GM19240 (cell line): ENCODE results near the gene HSPB9.

Experiments
- DNase-seq: peaks from one replicate; pipeline ENCODE4 v3.0.0; 2011; ENCODE audit warnings: low spot score; ENCODE audit not compliant: insufficient read length

The HSPB9 gene, protein sequence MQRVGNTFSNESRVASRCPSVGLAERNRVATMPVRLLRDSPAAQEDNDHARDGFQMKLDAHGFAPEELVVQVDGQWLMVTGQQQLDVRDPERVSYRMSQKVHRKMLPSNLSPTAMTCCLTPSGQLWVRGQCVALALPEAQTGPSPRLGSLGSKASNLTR

DNA sequence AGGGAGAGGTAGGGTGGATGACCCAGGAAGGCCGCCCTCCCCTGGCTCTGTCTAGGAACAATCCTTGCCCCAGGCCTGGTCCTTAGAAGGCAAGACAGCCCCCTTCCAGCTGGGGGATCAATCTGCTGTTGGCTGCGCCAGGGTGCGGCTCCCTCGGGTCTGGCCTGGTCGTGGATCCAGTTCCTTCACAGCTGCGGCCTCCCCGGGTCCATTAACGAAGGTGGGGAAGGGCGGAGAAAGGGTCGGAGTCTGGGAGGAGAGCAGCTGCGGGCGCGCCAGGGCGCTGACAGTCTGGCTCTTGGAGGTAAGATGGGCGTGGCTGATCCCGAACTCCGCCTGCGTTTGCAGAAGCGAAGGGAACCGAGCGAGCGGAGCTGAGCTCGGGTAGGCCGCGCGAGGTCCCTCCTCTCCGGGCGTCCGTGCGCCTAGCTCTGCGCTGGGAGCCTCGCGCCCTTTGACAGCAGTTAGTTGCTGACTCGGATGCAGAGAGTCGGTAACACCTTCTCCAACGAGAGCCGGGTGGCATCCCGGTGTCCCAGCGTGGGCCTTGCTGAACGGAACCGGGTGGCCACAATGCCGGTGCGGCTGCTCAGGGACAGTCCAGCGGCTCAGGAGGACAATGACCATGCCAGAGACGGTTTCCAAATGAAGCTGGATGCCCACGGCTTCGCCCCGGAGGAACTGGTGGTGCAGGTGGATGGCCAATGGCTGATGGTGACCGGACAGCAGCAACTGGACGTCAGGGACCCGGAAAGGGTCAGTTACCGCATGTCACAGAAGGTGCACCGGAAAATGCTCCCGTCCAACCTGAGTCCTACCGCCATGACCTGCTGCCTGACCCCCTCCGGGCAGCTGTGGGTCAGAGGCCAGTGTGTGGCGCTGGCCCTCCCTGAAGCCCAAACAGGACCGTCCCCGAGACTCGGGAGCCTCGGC is at the start of gene HSPB9:
TSS of gene HSPB9 (plus strand) at position 434 of the 933 bp plus-strand sequence. CDS start at position 481, 47 bp downstream.
- no peak for DNase-seq

DNA sequence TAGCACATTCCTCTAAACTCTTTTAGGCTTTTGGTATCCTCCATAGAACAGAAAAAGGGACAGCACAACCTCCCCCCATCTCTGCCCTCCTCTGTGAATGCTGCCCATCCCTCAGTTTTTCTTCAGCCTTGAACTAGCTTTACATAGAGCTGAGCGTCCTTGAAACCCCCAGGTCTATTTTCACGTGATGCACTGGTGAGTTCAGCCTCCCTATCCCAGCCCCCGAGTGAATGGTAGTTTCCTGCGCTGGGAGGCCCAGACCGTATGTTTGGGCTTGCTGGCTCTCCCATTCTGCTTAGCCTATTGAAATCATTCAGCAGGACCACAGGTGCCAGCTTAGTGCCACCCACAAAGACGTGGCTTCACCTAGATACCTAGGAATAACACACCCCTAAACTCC is 46.8 kb upstream of the HSPB9 start:
- no peak for DNase-seq

DNA sequence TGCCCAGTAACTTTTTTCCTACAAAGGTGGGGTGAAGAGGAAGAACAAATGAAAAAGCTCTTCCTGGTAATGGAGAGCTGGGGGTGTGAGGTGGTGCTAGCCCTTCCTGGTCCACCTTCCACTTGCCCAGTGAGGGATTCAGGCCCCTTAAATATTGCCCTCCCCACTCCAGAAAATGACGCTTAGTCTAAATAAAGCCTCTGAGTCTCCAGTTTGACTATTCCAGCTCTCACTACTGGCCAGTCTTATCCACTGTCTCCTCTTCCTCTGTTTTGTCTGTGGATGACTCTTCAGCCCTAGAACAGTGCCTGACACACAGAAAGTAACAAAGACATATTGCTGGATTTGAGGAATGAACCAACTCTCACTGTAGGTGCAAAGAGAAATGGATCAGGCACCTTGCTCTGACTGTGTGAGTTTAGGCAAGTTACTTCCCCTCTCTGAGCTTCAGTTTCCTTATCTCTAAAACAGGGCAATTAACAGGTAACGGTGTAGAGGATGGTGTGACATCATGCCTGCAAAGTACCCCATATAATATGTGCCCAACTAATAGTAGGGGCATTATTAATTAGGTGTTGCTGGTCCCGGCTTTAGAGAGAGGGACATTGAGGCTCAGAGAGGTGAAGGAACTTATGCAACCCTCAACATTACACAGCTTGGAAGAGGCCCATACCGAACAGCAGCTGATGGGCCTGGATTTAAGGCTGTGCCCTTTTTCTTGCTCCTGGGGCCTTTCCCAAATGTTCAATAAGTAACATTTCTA is 45.6 kb upstream of the HSPB9 start:
- no peak for DNase-seq

DNA sequence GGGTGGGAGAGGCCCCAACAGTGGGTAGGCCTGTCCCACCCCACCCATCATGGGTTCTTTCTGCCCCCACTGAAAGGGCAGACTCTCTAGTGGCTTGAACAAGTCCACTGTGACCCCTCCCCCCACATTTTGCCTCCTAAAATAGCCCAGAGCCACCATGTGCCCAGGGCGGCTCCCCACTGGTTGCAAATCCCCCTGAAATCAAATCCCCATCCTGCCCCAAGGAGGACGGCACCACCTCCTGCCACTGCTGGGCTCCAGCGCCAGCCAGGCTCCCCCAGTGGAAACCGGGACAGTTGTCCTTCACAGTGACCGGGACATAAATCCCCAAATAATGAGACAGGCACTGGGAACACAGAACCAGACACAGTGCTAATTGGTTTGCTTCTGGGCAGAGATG is 44.8 kb upstream of the HSPB9 start:
- DNase-seq: no peak

DNA sequence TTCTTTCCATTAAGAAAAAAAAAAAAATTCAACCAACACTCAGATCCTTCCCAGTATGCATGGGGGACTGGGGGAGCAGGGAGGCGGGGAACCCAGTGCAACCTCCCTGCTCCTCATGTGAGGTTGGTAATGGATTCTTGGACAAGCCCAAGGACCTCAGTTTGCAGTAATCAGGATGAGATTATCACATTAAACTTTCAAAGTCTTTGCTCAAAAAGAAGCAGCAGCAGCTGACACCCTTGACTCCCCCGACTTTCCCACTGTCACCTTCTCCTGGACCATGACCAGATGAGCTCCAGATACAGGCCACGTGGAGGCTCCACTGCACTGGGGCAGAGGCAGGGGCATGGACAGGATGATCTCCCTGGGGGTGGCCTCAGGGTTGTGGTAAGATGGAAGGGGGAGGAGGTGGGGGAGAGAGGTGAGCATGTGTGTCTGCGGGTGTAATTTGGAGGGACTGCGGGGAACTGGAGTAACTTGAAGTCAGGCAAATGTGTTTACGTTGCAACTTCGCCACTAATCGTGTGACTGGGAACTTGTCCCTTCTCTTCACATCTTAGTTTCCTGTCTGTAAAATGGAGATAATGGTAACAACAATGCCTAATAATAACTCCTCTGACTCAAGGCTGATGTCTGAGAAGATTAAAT is 44.1 kb upstream of the HSPB9 start:
- no peak for DNase-seq

DNA sequence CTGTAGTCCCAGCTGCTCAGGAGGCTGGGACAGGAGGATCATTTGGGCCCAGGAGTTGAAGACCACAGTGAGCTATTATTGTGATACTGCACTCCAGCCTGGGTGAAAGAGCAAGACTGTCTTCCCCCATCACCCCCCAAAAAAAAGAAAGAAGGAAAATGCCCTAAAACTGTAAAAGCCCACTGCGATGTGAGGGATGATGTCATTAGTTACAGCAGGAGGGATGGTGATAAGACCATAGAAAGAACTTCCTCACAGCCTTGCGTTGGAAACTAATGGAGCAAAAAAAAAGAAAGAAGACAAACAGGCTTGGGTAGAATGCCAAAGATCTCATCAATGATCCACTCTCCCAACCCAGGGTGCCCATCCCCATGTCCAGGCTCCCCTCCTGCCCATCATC is 43.1 kb upstream of the HSPB9 start:
- DNase-seq: no peak

DNA sequence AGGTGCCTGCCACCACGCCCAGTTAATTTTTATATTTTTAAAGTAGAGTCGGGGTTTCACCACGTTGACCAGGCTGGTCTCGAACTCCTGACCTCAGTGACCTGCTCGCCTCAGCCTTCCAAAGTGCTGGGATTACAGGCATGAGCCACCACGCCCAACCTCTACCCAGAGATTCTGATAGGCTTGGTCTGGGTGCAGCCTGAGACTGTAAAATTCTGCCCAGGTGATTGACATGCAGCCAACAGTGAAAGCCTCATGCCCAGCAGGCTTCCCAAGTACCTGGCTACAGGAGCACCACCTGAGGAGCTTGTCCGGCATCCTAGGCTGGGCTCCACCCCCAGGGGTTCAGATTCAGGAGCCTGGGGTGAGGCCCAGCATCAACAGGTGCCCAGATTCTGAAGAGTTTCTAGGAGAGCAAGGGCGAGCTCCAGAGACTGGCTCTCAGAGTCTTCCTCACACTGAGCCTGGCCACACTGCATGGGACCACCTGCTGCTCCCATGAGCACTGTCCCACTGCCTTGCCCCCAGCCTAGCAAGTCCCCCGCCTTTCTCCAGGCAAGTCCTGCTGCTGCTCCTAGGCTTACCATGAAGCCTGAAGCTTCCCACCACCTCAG is 41.0 kb upstream of the HSPB9 start:
- no peak for DNase-seq

DNA sequence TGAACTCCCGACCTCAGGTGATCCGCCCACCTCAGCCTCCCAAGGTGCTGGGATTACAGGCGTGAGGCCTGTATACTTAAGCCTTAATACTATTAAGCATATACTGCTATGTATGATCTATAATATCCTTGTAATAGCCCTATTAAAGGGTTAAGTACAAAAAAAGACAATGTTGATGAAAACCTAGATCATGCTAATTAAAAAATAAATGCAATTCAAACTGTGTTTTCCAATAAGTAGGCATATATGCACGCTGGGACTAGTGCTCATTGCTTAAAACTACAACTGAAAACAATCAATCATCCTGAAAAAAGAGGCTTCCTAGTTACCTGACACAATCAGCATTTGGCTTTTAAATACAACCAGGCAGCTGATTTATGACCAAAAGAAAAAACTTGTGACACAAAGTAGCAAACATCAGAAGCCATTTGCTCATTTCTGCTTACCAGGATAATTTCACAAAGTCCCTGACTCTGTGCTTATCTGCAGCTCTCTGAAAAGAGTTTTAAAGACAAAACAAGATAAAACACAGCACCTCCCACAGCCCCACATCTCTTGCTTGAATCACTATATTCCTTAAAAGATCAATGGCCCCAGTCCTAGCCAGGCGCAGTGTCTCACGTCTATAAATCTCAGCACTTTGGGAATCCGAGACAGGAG is 35.4 kb upstream of the HSPB9 start:
- no peak for DNase-seq

DNA sequence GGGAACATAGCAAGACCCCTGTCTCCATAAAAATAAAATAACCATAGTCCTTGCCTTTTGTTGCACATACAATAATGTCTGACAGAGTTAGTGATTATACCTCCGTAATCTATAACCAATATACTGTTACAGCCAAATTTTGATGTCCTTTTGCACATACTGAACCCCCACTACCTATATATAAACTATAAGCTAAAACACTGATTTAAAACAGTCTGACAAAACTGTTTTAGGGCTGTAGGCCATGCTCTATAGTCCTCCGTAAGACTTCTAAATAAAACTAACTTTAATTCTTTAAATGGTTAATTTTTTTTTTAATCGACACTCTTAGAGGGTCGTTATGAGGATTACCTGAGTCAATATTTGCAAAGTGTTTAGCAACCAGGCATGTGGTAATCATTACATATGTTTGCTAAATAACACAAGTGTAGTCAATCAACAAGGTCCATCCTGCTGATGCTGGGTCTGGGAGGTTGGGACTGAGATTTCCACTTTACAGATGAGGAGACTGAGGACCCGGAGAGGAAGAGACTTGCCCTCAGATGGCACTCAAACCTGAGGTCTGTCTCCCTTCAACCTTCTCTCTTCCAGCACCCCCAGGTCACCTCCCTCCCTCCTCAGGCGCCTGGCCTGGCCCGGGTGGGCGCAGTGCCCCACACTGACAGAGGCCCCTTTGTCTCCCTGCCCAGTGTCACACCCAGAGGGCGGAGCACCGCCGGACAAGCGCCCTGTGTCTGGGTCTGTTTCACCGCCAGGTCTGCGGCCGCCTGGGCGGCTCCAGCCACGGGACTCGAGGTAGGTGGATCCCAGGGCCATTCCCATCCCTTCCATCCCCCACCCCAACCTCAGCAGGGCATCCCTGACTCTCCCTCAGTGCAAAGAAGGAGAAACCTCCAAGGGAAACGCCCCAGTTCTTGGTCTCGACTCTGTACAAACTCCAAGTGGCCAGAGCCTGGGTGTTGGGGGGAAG is 34.6 kb upstream of the HSPB9 start:
- DNase-seq: no peak

DNA sequence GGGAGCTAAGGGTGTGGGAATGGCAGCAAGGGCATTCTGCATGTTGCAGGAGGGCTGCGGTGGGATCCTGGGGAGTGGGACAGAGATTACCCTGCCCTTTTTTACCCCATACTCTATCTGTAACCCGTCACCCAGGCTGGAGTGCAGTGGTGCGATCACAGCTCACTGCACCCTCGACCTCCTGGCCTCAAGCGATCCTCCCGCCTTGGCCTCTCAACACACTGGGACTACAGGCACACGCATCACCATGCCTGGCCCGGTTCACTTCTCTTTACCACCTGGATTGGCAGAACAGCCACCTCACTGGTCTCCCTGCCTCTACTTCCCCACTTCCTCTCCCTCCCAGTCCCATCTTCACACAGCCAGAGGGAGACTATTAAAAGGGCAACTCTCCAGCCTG is 33.9 kb upstream of the HSPB9 start:
- DNase-seq: no peak

DNA sequence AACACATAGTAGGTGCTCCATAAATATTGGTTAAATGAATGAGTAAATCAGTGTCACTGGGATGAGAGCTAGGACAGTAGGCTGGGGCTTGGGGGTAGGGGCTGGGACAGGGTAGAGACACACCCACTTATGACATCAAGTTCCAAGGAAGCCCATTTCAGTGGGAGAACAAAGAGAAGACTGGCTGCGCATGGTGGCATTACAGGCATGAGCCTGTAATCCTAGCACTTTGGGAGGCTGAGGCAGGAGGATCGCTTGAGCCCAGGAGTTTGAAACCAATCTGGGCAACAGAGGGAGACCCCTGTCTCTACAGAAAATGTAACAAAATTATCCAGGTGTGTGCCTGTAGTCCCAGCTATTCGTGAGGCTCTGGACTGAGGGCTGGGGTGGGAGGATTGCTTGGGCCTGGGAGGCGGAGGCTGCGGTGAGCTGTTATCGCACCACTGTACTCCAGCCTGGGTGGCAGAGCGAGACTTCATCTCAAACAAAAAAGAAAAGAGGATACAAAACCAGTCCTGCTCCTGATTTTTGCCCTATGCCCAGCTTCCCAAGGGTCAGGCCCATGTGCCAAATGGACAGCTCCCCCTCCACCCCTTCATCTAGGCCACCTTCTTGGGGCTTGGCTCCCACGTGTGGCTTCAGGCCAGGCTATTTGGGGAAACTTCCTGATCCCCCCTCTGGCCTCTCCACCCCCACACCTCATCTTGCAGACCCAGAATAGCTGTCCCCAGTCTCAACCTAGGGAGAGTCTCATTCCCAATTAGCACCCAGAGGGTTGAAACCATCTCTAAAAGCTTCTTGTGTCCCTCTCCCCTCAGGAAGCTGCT is 31.4 kb upstream of the HSPB9 start:
- DNase-seq: no peak

DNA sequence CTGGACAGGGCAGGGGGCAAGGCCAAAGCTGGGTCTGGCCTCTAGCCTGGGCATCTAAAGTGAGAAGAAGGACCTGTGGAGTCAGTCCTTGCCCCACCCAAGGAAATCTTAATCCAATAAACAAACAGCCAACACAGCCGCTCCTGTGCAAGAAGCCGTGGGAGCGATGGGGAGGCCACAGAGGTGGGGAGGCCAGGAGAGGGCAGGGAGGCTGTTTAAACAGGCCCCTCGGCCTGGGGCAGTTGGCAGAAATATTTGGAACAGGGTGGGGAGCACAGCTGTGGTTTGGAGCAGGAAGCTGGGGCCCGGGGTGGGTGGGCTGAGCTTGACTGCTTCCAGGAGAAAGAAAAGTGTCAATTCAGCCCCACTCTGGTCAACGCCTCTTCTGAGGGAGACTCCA is 29.7 kb upstream of the HSPB9 start:
- no peak for DNase-seq

DNA sequence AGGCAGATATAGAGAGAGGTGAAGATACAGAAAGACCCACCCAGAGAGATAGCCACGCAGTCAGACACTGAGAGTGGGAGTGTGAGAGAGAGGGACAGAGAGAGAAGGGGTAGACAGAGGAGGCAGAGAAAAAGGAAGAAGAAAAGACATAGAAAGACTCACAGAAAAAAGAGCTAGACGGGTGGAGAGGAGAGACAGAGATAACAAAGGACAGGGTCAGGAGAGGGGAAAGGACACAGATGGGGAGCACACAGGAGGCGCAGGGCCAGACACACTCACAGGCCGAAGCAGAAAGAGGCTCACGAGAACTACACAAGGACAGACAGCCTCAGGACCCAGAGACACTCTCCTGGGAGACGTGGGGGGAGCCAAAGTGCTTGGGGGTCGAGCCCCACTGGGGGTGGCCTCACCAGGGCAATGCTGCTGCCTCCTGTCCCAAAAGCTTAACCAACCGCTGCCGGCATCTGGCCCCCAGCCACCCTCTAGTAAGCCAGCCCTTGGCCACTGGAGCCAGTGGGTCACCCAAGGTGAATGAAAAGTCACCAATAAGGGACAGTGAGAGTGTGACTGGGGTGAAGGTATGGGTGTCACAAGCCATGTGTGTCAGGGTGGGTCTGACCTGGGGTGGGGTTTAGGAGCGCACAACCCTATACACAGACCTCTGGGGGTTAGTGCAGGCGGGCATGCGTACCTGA is 28.1 kb upstream of the HSPB9 start:
- DNase-seq: no peak

DNA sequence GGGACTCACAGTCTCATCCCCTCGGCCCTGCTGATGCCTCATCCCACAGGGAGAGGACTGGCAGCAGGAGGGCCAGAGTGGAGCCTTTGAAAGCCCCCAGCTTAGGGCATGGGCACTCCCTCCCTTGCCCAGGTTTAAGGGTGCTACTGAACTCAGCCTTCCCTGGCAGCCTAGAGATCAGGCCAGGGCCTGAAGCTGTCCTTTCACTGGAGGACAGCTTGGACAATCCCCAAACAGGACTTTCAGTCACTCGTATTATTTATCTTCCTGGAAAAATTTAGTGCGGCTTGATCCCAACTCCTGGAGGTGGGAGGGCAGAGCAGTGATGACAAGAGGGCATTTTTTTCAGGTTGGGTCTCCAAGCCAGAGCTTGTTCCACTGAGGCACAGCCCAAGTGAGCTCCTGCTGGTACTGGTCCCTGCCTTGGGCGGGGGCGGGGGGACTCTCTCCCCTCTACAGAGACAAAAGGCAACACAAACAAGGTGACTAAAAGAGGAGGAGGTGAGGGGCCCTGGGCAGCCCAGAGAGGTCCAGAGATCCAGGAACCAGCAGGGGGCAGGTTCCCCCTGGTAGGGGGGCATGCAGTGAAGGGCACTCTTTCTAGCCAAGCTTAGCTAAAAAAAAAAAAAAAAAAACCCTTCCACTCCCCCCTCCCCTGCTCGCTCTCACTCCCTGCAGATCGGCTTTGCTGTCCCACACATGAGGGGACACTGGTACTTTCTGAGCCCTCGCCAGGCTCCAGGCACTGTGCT is 26.1 kb upstream of the HSPB9 start:
- no peak for DNase-seq

DNA sequence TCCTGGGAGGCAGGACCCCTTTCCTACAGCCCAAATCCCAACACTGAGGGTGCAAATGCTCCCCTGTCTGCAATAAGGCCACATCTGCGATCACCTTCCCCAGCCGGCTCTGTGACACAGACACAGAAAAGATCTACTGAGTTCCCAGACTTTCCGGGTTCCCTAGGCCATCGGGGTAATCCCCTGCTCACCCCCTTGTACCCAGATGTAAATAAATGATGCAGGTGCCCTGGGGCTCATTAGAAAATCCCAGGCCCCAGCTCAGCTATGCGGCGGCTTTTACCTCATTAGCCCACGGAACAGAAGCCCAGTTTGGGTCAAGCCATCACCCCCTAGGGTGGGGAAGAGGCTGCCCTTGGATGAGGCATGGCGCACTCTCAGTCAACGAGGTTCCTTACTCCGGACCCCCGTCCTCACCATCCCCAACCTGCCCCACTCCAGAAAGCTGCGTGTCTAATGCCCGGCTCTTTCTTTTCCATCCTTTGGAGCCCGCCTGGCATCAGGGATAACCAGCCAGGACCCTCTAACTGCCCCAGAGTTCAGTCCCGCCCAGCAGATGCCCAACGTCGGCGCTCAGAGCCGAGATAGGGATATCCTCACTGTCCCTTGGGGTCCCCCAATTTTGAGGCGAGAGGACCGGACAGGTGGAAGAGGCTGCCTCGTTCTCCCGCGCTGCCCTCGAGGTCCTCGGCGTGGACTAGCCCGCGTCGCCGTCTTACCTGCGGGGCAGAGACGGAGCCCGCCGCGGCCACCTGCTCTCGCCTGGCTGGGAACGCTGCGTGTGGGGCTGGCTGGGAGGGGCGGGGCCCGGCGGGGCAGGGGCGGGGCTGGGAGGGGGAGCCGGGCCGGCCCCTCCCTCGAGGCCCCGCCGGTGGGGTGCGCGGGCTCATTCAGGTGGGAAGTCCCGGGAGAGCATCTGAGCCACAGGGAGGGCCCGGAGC is 24.6 kb upstream of the HSPB9 start, which contains the start of gene ZNF385C:
TSS of gene ZNF385C (minus strand) at position 783 of the 941 bp plus-strand sequence. CDS start 35,417 bp downstream, outside the sequence.
- DNase-seq: no peak
